ENCODE measurements around the gene ZG16.
A peak's percentile ranks its signal among the peaks of the same experiment; 100 is the strongest.

The ZG16 gene

DNA sequence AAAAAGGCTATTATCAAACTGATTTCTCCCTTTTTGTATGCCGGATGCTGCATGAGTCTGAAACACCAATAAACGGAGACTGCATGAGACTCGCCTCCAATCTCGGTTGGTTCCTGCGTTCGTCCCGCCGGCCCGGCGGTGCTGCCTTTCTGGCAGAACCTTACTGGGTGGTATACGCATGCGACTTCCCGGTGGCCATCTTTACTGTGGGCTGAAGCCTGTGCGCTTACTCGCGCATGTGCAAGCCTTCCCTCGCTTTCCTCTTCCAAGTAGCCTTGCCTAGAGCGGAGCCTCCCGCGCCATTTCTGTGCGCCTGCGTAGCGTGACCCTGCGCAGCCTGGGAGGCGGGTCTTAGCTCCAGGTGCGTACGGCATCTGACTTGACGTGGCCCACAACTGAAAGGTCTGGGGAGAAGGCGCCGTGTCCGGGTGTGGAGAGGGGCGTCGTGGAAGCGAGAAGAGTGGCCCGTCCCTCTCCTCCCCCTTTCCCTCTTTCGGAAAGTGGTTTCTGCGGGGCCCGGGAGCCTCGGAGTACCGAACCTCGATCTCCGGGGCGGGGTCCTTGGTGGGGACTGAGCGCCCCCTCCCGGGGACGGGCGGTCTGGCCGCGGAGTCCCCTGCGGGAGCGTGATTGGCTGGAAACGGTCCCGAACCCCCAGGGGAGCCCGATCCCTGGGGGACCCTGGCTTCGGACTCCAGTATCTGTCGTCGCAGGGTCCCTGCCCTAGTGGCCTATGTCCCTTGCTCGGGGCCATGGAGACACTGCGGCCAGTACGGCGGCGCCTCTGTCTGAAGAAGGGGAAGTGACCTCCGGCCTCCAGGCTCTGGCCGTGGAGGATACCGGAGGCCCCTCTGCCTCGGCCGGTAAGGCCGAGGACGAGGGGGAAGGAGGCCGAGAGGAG lies 38.0 kb downstream of the ZG16 start, which contains the start of gene PAGR1:
Gene PAGR1, plus strand, starts transcription at position 360 of the 901 bp plus-strand sequence. Its CDS starts 374 bp downstream, at position 734.
- Histone ChIP-seq H3K4me1 (ENCODE audit: insufficient read depth, low read length, severe bottlenecking) (peaks cover 56% of the 10 kb centered on the region), H3K9ac (ENCODE audit: low read length) (peak within 1 kb of the TSS; percentile 95), H3K27ac (ENCODE audit: low read depth, low read length, poor library complexity, severe bottlenecking) (peak within 1 kb of the TSS; percentile 73), H3K79me2 (ENCODE audit: insufficient read depth, low read length) (no peaks in the 10 kb centered on the region), H3F3A (ENCODE audit: insufficient read depth, low read length) (no peaks in the 10 kb centered on the region), H4K20me1 (ENCODE audit: insufficient read depth, low read length) (no peaks in the 10 kb centered on the region), H3K9me3 (ENCODE audit: low read length) (no peaks in the 10 kb centered on the region), H3K36me3 (ENCODE audit: insufficient read depth, low read length) (peaks cover 23% of the 10 kb centered on the region), H3K4me3 (ENCODE audit: low read depth, low read length, poor library complexity, severe bottlenecking) (peak within 1 kb of the TSS; percentile 93), H3K27me3 (ENCODE audit: insufficient read depth, low read length) (no peaks in the 10 kb centered on the region), H3K4me2 (ENCODE audit: low read length) (peak within 1 kb of the TSS; percentile 91), H2AFZ (ENCODE audit: low read length) (peak within 1 kb of the TSS; percentile 19; the same call in 1 of the 2 replicates), H3K9me2 (ENCODE audit: low read depth, low read length) (no peaks in the 10 kb centered on the region)
- TF ChIP-seq, protein P1, sequence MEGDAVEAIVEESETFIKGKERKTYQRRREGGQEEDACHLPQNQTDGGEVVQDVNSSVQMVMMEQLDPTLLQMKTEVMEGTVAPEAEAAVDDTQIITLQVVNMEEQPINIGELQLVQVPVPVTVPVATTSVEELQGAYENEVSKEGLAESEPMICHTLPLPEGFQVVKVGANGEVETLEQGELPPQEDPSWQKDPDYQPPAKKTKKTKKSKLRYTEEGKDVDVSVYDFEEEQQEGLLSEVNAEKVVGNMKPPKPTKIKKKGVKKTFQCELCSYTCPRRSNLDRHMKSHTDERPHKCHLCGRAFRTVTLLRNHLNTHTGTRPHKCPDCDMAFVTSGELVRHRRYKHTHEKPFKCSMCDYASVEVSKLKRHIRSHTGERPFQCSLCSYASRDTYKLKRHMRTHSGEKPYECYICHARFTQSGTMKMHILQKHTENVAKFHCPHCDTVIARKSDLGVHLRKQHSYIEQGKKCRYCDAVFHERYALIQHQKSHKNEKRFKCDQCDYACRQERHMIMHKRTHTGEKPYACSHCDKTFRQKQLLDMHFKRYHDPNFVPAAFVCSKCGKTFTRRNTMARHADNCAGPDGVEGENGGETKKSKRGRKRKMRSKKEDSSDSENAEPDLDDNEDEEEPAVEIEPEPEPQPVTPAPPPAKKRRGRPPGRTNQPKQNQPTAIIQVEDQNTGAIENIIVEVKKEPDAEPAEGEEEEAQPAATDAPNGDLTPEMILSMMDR (IDR thresholded peaks at IDR 0.05; ENCODE audit: low read length): peak; percentile 88
- TF ChIP-seq EZH2 (IDR thresholded peaks at IDR 0.05; ENCODE audit: borderline replicate concordance, low read length): no peak

DNA sequence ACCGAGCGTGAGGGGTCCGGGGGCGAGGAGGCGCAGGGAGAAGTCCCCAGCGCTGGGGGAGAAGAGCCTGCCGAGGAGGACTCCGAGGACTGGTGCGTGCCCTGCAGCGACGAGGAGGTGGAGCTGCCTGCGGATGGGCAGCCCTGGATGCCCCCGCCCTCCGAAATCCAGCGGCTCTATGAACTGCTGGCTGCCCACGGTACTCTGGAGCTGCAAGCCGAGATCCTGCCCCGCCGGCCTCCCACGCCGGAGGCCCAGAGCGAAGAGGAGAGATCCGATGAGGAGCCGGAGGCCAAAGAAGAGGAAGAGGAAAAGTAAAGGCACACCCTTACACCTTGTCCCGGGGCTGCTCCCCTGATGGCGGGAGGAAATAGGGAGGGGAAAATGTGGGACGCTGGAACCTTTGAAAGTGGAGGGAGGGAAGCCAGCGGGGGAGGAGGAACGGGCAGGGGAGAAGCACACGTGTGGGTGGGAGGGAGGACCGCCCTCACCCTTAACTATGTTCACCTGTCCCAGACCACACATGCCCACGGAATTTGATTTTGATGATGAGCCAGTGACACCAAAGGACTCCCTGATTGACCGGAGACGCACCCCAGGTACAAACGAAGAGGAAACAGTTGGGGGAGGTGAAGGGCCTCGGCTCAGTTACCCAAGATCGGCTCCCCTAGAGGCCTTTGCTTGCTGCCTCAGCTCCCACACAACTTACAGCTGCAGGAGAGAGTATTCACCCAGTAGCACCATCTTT lies 38.8 kb downstream of the ZG16 start:
- Histone ChIP-seq H4K20me1 (ENCODE audit: insufficient read depth, low read length) (no peaks in the 10 kb centered on the region), H3K36me3 (ENCODE audit: insufficient read depth, low read length) (peaks cover 22% of the 10 kb centered on the region), H3K79me2 (ENCODE audit: insufficient read depth, low read length) (no peaks in the 10 kb centered on the region), H3K9ac (ENCODE audit: low read length) (peak overlapping the region; percentile 95), H3F3A (ENCODE audit: insufficient read depth, low read length) (no peaks in the 10 kb centered on the region), H2AFZ (ENCODE audit: low read length) (no peak overlapping the region), H3K9me3 (ENCODE audit: low read length) (no peaks in the 10 kb centered on the region), H3K4me1 (ENCODE audit: insufficient read depth, low read length, severe bottlenecking) (peaks cover 53% of the 10 kb centered on the region), H3K27ac (ENCODE audit: low read depth, low read length, poor library complexity, severe bottlenecking) (peak overlapping the region; percentile 73), H3K4me2 (ENCODE audit: low read length) (peak overlapping the region; percentile 91), H3K4me3 (ENCODE audit: low read depth, low read length, poor library complexity, severe bottlenecking) (peak overlapping the region; percentile 93), H3K9me2 (ENCODE audit: low read depth, low read length) (no peaks in the 10 kb centered on the region), H3K27me3 (ENCODE audit: insufficient read depth, low read length) (no peaks in the 10 kb centered on the region)
- TF ChIP-seq, protein P1 (IDR thresholded peaks at IDR 0.05; ENCODE audit: low read length): no peak
- no peak for TF ChIP-seq EZH2 (IDR thresholded peaks at IDR 0.05; ENCODE audit: borderline replicate concordance, low read length)

DNA sequence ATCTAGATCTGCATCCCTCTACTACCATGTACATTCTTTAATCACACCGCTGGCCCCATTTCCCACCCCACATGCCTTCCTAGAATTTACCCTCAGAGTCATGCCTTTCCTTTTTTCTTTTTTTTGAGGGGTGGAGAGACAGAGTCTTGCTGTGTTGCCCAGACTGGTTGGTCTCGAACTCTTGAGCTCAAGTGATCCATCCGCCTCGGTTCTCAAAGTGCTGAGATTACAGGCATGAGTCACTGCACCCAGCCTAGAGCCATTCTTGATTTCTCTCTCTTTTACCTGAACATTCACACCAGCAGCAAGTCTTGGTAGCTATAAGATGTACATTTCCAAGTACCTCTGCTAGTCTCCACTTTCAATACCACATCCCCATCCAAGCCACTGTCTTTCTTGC lies 40.0 kb downstream of the ZG16 start:
- Histone ChIP-seq H3K4me2 (ENCODE audit: low read length) (no peak overlapping the region), H4K20me1 (ENCODE audit: insufficient read depth, low read length) (no peaks in the 10 kb centered on the region), H2AFZ (ENCODE audit: low read length) (no peak overlapping the region), H3K79me2 (ENCODE audit: insufficient read depth, low read length) (no peaks in the 10 kb centered on the region), H3K9ac (ENCODE audit: low read length) (no peak overlapping the region), H3K27ac (ENCODE audit: low read depth, low read length, poor library complexity, severe bottlenecking) (no peak overlapping the region), H3K9me2 (ENCODE audit: low read depth, low read length) (no peaks in the 10 kb centered on the region), H3K9me3 (ENCODE audit: low read length) (no peaks in the 10 kb centered on the region), H3K4me3 (ENCODE audit: low read depth, low read length, poor library complexity, severe bottlenecking) (no peak overlapping the region), H3F3A (ENCODE audit: insufficient read depth, low read length) (no peaks in the 10 kb centered on the region), H3K27me3 (ENCODE audit: insufficient read depth, low read length) (no peaks in the 10 kb centered on the region), H3K36me3 (ENCODE audit: insufficient read depth, low read length) (peaks cover 26% of the 10 kb centered on the region), H3K4me1 (ENCODE audit: insufficient read depth, low read length, severe bottlenecking) (peaks cover 48% of the 10 kb centered on the region)
- TF ChIP-seq, protein P1 (IDR thresholded peaks at IDR 0.05; ENCODE audit: low read length): no peak

Measured in OCI-LY1 (cell line).